ENCODE data around the gene GSG1.

DNA sequence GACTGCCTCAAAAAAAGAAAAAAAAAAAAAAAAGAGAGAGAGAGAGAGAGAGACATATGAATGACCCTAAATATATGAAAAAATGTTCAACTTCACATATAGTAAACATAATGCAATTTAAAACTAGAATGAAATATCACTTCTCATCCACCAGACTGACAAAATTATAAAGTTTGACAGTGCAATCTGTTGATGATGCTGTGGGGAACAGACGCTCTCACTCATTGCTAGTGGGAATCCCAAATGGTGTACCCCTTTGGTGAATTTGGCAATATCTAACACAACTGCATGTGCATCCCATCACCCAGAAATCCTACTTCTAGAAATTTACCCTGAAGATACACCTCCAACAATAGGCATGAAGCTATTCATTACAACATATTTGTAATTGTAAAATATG lies 2.3 kb upstream of the GSG1 start:
- TF ChIP-seq RAD21 (conservative IDR thresholded peaks at IDR 0.05 in 1 of 2, IDR thresholded peaks at IDR 0.05 in 1 of 2) (no peak), GATA3 (IDR thresholded peaks at IDR 0.05; ENCODE audit: borderline replicate concordance) (no peak), POLR2A (IDR thresholded peaks at IDR 0.05; ENCODE audit: low read length) (no peak)
- TF ChIP-seq, protein P1, sequence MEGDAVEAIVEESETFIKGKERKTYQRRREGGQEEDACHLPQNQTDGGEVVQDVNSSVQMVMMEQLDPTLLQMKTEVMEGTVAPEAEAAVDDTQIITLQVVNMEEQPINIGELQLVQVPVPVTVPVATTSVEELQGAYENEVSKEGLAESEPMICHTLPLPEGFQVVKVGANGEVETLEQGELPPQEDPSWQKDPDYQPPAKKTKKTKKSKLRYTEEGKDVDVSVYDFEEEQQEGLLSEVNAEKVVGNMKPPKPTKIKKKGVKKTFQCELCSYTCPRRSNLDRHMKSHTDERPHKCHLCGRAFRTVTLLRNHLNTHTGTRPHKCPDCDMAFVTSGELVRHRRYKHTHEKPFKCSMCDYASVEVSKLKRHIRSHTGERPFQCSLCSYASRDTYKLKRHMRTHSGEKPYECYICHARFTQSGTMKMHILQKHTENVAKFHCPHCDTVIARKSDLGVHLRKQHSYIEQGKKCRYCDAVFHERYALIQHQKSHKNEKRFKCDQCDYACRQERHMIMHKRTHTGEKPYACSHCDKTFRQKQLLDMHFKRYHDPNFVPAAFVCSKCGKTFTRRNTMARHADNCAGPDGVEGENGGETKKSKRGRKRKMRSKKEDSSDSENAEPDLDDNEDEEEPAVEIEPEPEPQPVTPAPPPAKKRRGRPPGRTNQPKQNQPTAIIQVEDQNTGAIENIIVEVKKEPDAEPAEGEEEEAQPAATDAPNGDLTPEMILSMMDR (IDR thresholded peaks at IDR 0.05): no peak
